WTC11 (cell line): ENCODE data around the gene BCAS3.

Experiments used
- ATF3 ChIP-seq: sonication (generic); formaldehyde crosslinking; conservative IDR thresholded peaks from 2 replicates; pipeline ENCODE4 v1.8.1; 2022; ENCODE audit warnings: mild to moderate bottlenecking, missing genetic modification reagents
- CTCF ChIP-seq: fragments of 200-600 bp; IDR thresholded peaks from 2 replicates; pipeline ENCODE4 v1.8.0; 2022; ENCODE audit warnings: antibody characterized with exemption
- HMGXB4 ChIP-seq: sonication (generic); formaldehyde crosslinking; IDR thresholded peaks from 2 replicates; pipeline ENCODE4 v1.8.1; 2023; ENCODE audit warnings: mild to moderate bottlenecking, moderate library complexity, missing genetic modification reagents

GRCh38 chr17:61048376-61049106 lies 370.9 kb downstream of the BCAS3 start:
- TF ChIP-seq CTCF (no peak), HMGXB4 (CRISPR knock-in tag) (no peak), ATF3 (CRISPR knock-in tag) (no peak)
